Natural killer cell (primary cell): ENCODE data around the gene RRBP1. TPM values are rescaled to one million over a fixed set of nuclear protein-coding genes. Genes with fewer than 3 reads are reported as not detected.

Experiments
- ATAC-seq, 3 donors: fragments of 150-1000 bp in 2 of 3; fragments of 200-7000 bp in 1 of 3; cut with Tn5 transposase; 1 replicate in 1 of 3; 2 replicates in 2 of 3; pipeline ENCODE4 v1.10.0; 2021; ENCODE audit warnings: mild to moderate bottlenecking in 2 of 3, moderate library complexity in 2 of 3
- DNase-seq, 2 donors: peaks; one replicate each; pipeline versions ENCODE4 v3.0.0 to v3.0.0-alpha.2; 2013 to 2021; ENCODE audit warnings: mixed read lengths in 1 of 2
- H3K27ac ChIP-seq: one replicate; pipeline ENCODE4 v1.5.1; 2013; ENCODE audit warnings: mild to moderate bottlenecking, low read length
- H3K27me3 ChIP-seq: one replicate; pipeline ENCODE4 v1.6.1; 2013; ENCODE audit warnings: low read length; ENCODE audit not compliant: control insufficient read depth, insufficient read depth
- H3K36me3 ChIP-seq: one replicate; pipeline ENCODE4 v1.6.1; 2013; ENCODE audit warnings: low read length; ENCODE audit not compliant: control insufficient read depth, insufficient read depth
- H3K4me1 ChIP-seq: one replicate; pipeline ENCODE4 v1.6.1; 2013; ENCODE audit warnings: low read length; ENCODE audit not compliant: control insufficient read depth, insufficient read depth
- H3K4me3 ChIP-seq: one replicate; pipeline ENCODE4 v1.5.1; 2013; ENCODE audit warnings: low read length
- H3K9me3 ChIP-seq: one replicate; pipeline ENCODE4 v1.6.1; 2013; ENCODE audit warnings: low read length; ENCODE audit not compliant: control insufficient read depth, insufficient read depth
- H3K27ac Mint-ChIP-seq, 2 donors: one replicate each; pipeline ENCODE4 v1.8.0; 2022; ENCODE audit warnings: mild to moderate bottlenecking in 2 of 2, mixed read lengths in 2 of 2, moderate library complexity in 1 of 2
- H3K27me3 Mint-ChIP-seq, 2 donors: one replicate each; pipeline ENCODE4 v1.8.0; 2022; ENCODE audit warnings: low read depth in 2 of 2, mixed read lengths in 2 of 2
- H3K36me3 Mint-ChIP-seq: one replicate; pipeline ENCODE4 v1.8.0; 2022; ENCODE audit warnings: mixed read lengths
- H3K4me1 Mint-ChIP-seq, 2 donors: one replicate each; pipeline ENCODE4 v1.8.0; 2022; ENCODE audit warnings: mixed read lengths in 2 of 2
- H3K4me3 Mint-ChIP-seq: one replicate; pipeline ENCODE4 v1.8.0; 2022; ENCODE audit warnings: mild to moderate bottlenecking, moderate library complexity, mixed read lengths
- H3K9me3 Mint-ChIP-seq, 2 donors: one replicate each; pipeline ENCODE4 v1.8.0; 2022; ENCODE audit warnings: mixed read lengths in 2 of 2
- WGBS: methylation state at CpG from one replicate; pipeline ENCODE4 v1.1.7; 2013; ENCODE audit warnings: missing lambda C conversion rate; ENCODE audit not compliant: insufficient coverage; 5-methylcytosine and 5-hydroxymethylcytosine counted together
- intact Hi-C: fragments of 100-400 bp; cut with micrococcal nuclease; formaldehyde crosslinking; loops from one replicate; pipeline ENCODE4 v1.14.2; 2022
- total RNA-seq, 4 donors: library from RNA; stranded (reverse); fragments of 120-200 nt in 1 of 4; gene quantifications; one replicate each; pipeline versions ENCODE4 v1.2.3 to v1.2.4, GENCODE V29; 2013 to 2022
- TF ChIP-seq, protein P1 (sequence below): fragments of 200-600 bp; IDR thresholded peaks from one replicate; pipeline ENCODE4 v1.8.0; 2022; ENCODE audit warnings: antibody characterized with exemption

Gene RRBP1
- total RNA-seq, 3 donors from 2014 or later (not counting 1 experiment from before 2014, with no cell fraction given) = 88.3 to 95.4 (median 90.1) TPM

DNA sequence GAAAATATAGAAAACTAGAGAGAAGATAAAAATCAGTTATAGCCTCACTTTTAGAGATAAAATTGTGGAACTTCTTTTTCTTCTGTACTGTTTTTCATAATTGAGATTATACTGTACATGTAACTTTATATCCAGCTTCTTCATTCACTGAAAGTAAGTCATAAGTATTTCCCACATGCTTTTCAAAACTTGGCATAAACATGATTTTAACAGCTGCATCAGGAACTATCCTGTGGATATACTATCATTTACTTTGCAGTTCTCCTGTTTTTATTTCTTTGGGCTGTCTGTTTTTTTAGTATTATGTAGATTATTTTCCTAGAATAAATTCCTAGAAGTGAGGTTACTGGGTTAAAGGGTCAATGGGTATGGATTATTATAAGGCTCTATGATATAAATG lies 97.4 kb downstream of the RRBP1 start:
- H3K9me3 ChIP-seq = no peaks in the 10 kb centered on the region
- no peak overlapping the region for H3K4me3 Mint-ChIP-seq
- no peak overlapping the region for H3K27ac ChIP-seq
- DNase-seq (no peak), ATAC-seq (no peak)
- intact Hi-C loops = no loop called here
- TF ChIP-seq, protein P1, sequence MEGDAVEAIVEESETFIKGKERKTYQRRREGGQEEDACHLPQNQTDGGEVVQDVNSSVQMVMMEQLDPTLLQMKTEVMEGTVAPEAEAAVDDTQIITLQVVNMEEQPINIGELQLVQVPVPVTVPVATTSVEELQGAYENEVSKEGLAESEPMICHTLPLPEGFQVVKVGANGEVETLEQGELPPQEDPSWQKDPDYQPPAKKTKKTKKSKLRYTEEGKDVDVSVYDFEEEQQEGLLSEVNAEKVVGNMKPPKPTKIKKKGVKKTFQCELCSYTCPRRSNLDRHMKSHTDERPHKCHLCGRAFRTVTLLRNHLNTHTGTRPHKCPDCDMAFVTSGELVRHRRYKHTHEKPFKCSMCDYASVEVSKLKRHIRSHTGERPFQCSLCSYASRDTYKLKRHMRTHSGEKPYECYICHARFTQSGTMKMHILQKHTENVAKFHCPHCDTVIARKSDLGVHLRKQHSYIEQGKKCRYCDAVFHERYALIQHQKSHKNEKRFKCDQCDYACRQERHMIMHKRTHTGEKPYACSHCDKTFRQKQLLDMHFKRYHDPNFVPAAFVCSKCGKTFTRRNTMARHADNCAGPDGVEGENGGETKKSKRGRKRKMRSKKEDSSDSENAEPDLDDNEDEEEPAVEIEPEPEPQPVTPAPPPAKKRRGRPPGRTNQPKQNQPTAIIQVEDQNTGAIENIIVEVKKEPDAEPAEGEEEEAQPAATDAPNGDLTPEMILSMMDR = no peak
- H3K27me3 Mint-ChIP-seq = no peaks in the 10 kb centered on the region
- peaks cover 2% of the 10 kb centered on the region for H3K36me3 ChIP-seq
- H3K4me3 ChIP-seq = no peak overlapping the region
- H3K9me3 Mint-ChIP-seq = no peaks in the 10 kb centered on the region
- no peaks in the 10 kb centered on the region for H3K27me3 ChIP-seq
- H3K4me1 ChIP-seq = peaks cover 12% of the 10 kb centered on the region
- H3K27ac Mint-ChIP-seq = peak overlapping the region in 1 of 2 donors; percentile 19
- no peaks in the 10 kb centered on the region for H3K36me3 Mint-ChIP-seq
- peaks cover 37 to 53% of the 10 kb centered on the region in 2 donors for H3K4me1 Mint-ChIP-seq

GRCh38 chr20:17583126-17583525 lies 98.9 kb downstream of the RRBP1 start:
- Histone ChIP-seq H3K9me3 (no peaks in the 10 kb centered on the region), H3K27ac (no peak overlapping the region), H3K36me3 (peaks cover 2% of the 10 kb centered on the region), H3K27me3 (no peaks in the 10 kb centered on the region), H3K4me3 (no peak overlapping the region), H3K4me1 (peaks cover 14% of the 10 kb centered on the region)
- H3K4me1 Mint-ChIP-seq = peaks cover 43 to 55% of the 10 kb centered on the region in 2 donors
- H3K27ac Mint-ChIP-seq = peak overlapping the region in 1 of 2 donors; percentile 57
- no peak overlapping the region for H3K4me3 Mint-ChIP-seq
- ATAC-seq (no peak), DNase-seq (no peak)
- no peaks in the 10 kb centered on the region for H3K27me3 Mint-ChIP-seq
- WGBS = 100% methylated on average over 3 of the region's 3 CpGs
- H3K36me3 Mint-ChIP-seq = no peaks in the 10 kb centered on the region
- TF ChIP-seq, protein P1 = no peak
- intact Hi-C loops = no loop called here
- H3K9me3 Mint-ChIP-seq = no peaks in the 10 kb centered on the region

- WGBS = 65% methylated on average over 2 of the region's 2 CpGs
- H3K27ac Mint-ChIP-seq = peak overlapping the region; percentile 62 to 68
- Histone ChIP-seq H3K36me3 (peaks cover 2% of the 10 kb centered on the region), H3K4me1 (peaks cover 14% of the 10 kb centered on the region), H3K4me3 (no peak overlapping the region), H3K27ac (peak overlapping the region; percentile 19), H3K27me3 (no peaks in the 10 kb centered on the region), H3K9me3 (no peaks in the 10 kb centered on the region)
- ATAC-seq (peak; percentile 89 to 95 (median 91)), DNase-seq (peak in 1 of 2 donors; percentile 13)
- H3K36me3 Mint-ChIP-seq = no peaks in the 10 kb centered on the region
- intact Hi-C loops = no loop called here
- H3K9me3 Mint-ChIP-seq = no peaks in the 10 kb centered on the region
- no peaks in the 10 kb centered on the region for H3K27me3 Mint-ChIP-seq
- peaks cover 39 to 46% of the 10 kb centered on the region in 2 donors for H3K4me1 Mint-ChIP-seq
- TF ChIP-seq, protein P1 = no peak
- peak overlapping the region; percentile 38 for H3K4me3 Mint-ChIP-seq
Measured at GRCh38 chr20:17580895-17581294, 101.1 kb downstream of the RRBP1 start.

DNA sequence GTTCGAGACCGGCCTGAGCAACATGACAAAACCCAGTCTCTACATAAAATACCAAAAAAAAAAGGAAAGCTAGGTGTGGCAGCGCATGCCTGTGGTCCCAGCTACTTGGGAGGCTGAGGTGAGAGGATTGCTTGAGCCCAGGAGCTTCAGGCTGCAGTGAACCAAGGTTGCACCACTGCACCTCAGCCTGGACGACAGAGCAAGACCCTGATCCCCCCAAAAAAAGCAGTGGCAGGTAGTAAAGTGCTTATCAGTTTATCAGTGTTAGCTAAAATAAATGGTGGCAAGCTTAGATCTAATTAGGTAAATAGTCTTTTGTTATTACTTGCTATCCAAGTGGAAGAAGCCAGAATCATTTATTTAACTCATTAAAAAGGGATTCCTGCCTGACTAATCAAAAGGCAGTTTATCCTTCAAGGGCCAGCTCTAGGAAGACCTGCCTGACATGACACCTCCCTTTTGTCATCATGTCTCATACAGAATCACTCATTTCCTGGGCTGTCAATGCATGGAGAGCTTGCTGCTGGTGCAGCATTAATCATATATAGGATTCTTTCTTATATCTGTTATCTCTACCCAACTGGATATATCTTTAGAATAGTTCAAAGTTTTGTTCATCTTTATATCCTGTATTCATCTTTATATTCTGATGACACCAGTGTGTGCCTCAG lies 102.5 kb downstream of the RRBP1 start:
- Mint-ChIP-seq H3K4me1 (peaks cover 34 to 41% of the 10 kb centered on the region in 2 donors), H3K9me3 (no peaks in the 10 kb centered on the region), H3K27me3 (no peaks in the 10 kb centered on the region), H3K4me3 (no peak overlapping the region), H3K27ac (peak overlapping the region; percentile 29 to 68), H3K36me3 (no peaks in the 10 kb centered on the region)
- intact Hi-C loops = no loop called here
- Histone ChIP-seq H3K9me3 (no peaks in the 10 kb centered on the region), H3K4me1 (peaks cover 14% of the 10 kb centered on the region), H3K36me3 (no peaks in the 10 kb centered on the region), H3K27ac (no peak overlapping the region), H3K4me3 (no peak overlapping the region), H3K27me3 (no peaks in the 10 kb centered on the region)
- DNase-seq (no peak), ATAC-seq (peak in 1 of 3 donors; percentile 46)
- TF ChIP-seq, protein P1 = no peak
- WGBS = 75% methylated on average over 2 of the region's 4 CpGs
